ENCODE measurements around the gene RNF186.
"Not testable (repeated sequence)": the region's sequence is repeated elsewhere in the genome, so short reads cannot be mapped to it uniquely, and the experiment has no call there.

Gene RNF186

GRCh38 chr1:19793360-19794046 lies 21.6 kb downstream of the RNF186 start:
- no peak for DNase-seq (ENCODE audit: low read depth)

GRCh38 chr1:19792237-19793002 lies 22.7 kb downstream of the RNF186 start:
- DNase-seq (ENCODE audit: low read depth): no peak

- not testable (repeated sequence) for DNase-seq (ENCODE audit: low read depth)
These were observed 24.8 kb downstream of the RNF186 start for GRCh38 chr1:19790061-19790975.

- DNase-seq (ENCODE audit: low read depth): no peak
These were observed 28.1 kb downstream of the RNF186 start for GRCh38 chr1:19786988-19787423.

GRCh38 chr1:19785660-19786059 lies 29.4 kb downstream of the RNF186 start:
- no peak for DNase-seq (ENCODE audit: low read depth)

GRCh38 chr1:19780267-19780877 lies 34.7 kb downstream of the RNF186 start:
- DNase-seq (ENCODE audit: low read depth): no peak

GRCh38 chr1:19776933-19777332 lies 38.1 kb downstream of the RNF186 start:
- no peak for DNase-seq (ENCODE audit: low read depth)

- DNase-seq (ENCODE audit: low read depth): no peak
These were observed 38.8 kb downstream of the RNF186 start for GRCh38 chr1:19776287-19776686.

- no peak for DNase-seq (ENCODE audit: low read depth)
These were observed 39.3 kb downstream of the RNF186 start for GRCh38 chr1:19775831-19776230.

- no peak for DNase-seq (ENCODE audit: low read depth)
These were observed 39.8 kb downstream of the RNF186 start for GRCh38 chr1:19775317-19775716.

GRCh38 chr1:19774180-19774785 lies 40.8 kb downstream of the RNF186 start:
- no peak for DNase-seq (ENCODE audit: low read depth)

- DNase-seq (ENCODE audit: low read depth): no peak
These were observed 41.6 kb downstream of the RNF186 start for GRCh38 chr1:19773485-19773884.

GRCh38 chr1:19772053-19772452 lies 43.0 kb downstream of the RNF186 start:
- DNase-seq (ENCODE audit: low read depth): no peak

- no peak for DNase-seq (ENCODE audit: low read depth)
These were observed 43.7 kb downstream of the RNF186 start for GRCh38 chr1:19771350-19771749.

- no peak for DNase-seq (ENCODE audit: low read depth)
These were observed 44.5 kb downstream of the RNF186 start for GRCh38 chr1:19770436-19771190.

GRCh38 chr1:19769211-19769932 lies 45.7 kb downstream of the RNF186 start:
- no peak for DNase-seq (ENCODE audit: low read depth)

GRCh38 chr1:19768353-19769210 lies 46.5 kb downstream of the RNF186 start:
- no peak for DNase-seq (ENCODE audit: low read depth)

- DNase-seq (ENCODE audit: low read depth): no peak
These were observed 49.5 kb downstream of the RNF186 start for GRCh38 chr1:19765623-19766022.

- DNase-seq (ENCODE audit: low read depth): no peak
These were observed 50.2 kb downstream of the RNF186 start for GRCh38 chr1:19764848-19765247.

All from stimulated activated CD8-positive, alpha-beta memory T cell treated with anti-CD3 and anti-CD28 coated beads, Interleukin-15, amount 100 ng/mL, for 24 hours (primary cell).